ENCODE data around the gene ZCWPW1. TPM values are rescaled to one million over a fixed set of nuclear protein-coding genes. Genes with fewer than 3 reads are reported as not detected.

Gene ZCWPW1
- total RNA-seq, 3 donors from 2014 or later (not counting 1 experiment from before 2014, with no cell fraction given) = 5.6 to 7.8 (median 7.2) TPM

DNA sequence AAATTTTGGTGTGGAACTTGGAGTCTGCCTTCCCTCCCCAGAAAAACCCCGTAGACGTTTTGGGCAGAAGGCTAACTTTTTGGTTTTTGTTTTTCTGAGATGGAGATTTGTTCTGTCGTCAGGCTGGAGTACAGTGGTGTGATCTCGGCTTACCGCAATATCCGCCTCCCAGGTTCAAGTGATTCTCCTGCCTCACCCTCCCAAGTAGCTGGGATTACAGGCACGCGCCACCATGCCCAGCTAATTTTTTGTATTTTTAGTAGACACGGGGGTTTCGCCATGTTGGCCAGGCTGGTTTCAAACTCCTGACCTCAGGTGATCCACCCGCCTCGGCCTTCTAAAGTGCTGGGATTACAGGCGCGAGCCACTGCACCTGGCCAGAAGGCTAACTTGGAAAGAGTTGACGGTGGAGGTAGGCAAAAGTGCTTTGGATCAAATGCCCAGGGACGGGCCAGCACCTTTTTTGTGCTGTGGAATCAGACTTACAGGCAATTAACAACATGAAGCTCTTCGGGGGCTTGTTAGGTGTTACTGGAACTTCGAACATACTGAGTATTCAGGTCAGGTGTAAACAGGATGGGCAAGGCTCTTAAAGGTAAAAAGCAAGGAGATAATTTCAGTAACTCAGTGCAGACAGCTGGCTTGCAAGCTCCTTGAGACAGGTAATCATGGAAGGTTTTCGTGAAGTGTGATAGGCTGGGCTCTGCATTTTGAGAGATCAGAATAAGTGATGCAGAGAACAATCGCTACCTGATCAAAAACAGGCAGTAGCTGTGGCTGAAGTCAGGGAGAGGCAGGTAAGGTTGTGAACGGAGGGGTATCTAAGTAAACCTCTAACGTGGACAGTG, 6.0 kb upstream of the ZCWPW1 start:
- peak overlapping the region; percentile 93 for H3K4me3 Mint-ChIP-seq
- TF ChIP-seq, protein P1, sequence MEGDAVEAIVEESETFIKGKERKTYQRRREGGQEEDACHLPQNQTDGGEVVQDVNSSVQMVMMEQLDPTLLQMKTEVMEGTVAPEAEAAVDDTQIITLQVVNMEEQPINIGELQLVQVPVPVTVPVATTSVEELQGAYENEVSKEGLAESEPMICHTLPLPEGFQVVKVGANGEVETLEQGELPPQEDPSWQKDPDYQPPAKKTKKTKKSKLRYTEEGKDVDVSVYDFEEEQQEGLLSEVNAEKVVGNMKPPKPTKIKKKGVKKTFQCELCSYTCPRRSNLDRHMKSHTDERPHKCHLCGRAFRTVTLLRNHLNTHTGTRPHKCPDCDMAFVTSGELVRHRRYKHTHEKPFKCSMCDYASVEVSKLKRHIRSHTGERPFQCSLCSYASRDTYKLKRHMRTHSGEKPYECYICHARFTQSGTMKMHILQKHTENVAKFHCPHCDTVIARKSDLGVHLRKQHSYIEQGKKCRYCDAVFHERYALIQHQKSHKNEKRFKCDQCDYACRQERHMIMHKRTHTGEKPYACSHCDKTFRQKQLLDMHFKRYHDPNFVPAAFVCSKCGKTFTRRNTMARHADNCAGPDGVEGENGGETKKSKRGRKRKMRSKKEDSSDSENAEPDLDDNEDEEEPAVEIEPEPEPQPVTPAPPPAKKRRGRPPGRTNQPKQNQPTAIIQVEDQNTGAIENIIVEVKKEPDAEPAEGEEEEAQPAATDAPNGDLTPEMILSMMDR (IDR thresholded peaks at IDR 0.05) = no peak

DNA sequence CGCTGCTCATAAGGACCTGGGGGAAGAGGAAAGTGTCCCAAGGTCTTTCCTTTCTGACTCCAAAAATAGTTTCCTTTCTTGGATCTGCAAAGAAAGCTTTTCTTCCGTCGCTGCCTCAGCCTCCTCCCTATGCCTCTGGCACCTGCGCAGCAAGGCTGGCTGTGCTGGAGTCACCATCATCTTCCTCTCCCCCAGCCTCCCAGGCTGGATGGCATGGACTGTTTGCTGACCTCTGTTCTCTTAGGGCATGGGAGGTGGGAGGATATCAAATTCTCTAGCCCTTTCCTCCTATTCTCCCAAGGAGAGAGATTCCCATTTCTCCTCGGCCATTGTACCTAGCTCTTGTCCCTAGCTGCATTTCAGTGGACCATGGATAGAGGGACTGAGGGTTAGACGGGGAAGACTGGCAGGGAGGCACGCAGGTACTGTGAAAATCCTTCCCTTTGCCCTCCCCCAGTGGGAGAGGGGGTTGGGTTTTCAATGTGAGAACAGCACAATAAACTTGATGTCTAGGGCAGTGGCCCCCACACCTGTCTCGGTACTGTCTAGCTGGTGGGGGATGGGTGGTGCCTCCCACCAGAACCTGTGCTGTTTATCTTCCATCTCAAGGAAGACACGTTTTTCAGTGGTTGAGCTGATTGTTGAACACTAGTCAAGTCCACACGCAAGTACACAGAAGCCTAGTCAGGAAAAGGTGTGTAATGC, 5.2 kb upstream of the ZCWPW1 start:
- Histone ChIP-seq H3K4me3 (ENCODE audit: low read length) (no peak overlapping the region), H3K27me3 (ENCODE audit: control insufficient read depth, insufficient read depth, low read length) (no peaks in the 10 kb centered on the region), H3K9me3 (ENCODE audit: control insufficient read depth, insufficient read depth, low read length) (no peaks in the 10 kb centered on the region), H3K36me3 (ENCODE audit: control insufficient read depth, insufficient read depth, low read length) (peaks cover 24% of the 10 kb centered on the region), H3K4me1 (ENCODE audit: control insufficient read depth, insufficient read depth, low read length) (peaks cover 52% of the 10 kb centered on the region), H3K27ac (ENCODE audit: low read length) (no peak overlapping the region)
- peaks cover 0 to 5% of the 10 kb centered on the region in 2 donors for H3K27me3 Mint-ChIP-seq (ENCODE audit: low read depth in 2 of 2)
- ATAC-seq (no peak), DNase-seq (peak in 1 of 2 donors; percentile 27)
- H3K4me3 Mint-ChIP-seq = peak overlapping the region; percentile 68
- intact Hi-C loops (cut with micrococcal nuclease) = no loop called here
- peak overlapping the region; percentile 98 to 99 for H3K27ac Mint-ChIP-seq
- 80% methylated on average over 8 of the region's 10 CpGs for WGBS (ENCODE audit: insufficient coverage)
- TF ChIP-seq, protein P1 (IDR thresholded peaks at IDR 0.05) = no peak
- H3K4me1 Mint-ChIP-seq = peaks cover 42 to 60% of the 10 kb centered on the region in 2 donors
- no peaks in the 10 kb centered on the region for H3K9me3 Mint-ChIP-seq
- H3K36me3 Mint-ChIP-seq = no peaks in the 10 kb centered on the region

More for the DNA sequence above, 6.0 kb upstream of the ZCWPW1 start:
- H3K4me1 ChIP-seq (ENCODE audit: control insufficient read depth, insufficient read depth, low read length) = peaks cover 52% of the 10 kb centered on the region
- Mint-ChIP-seq H3K27ac (peak overlapping the region; percentile 98 to 99), H3K4me1 (peaks cover 34 to 52% of the 10 kb centered on the region in 2 donors), H3K27me3 (ENCODE audit: low read depth in 2 of 2) (peaks cover 0 to under 1% of the 10 kb centered on the region in 2 donors), H3K36me3 (no peaks in the 10 kb centered on the region), H3K9me3 (no peaks in the 10 kb centered on the region)
- ATAC-seq (no peak), DNase-seq (peak in 1 of 2 donors; percentile 32)
- no peaks in the 10 kb centered on the region for H3K9me3 ChIP-seq (ENCODE audit: control insufficient read depth, insufficient read depth, low read length)
- H3K4me3 ChIP-seq (ENCODE audit: low read length) = no peak overlapping the region
- no peaks in the 10 kb centered on the region for H3K27me3 ChIP-seq (ENCODE audit: control insufficient read depth, insufficient read depth, low read length)
- intact Hi-C loops (cut with micrococcal nuclease) = no loop called here
- H3K36me3 ChIP-seq (ENCODE audit: control insufficient read depth, insufficient read depth, low read length) = peaks cover 24% of the 10 kb centered on the region
- 82% methylated on average over 22 of the region's 22 CpGs for WGBS (ENCODE audit: insufficient coverage)
- peak overlapping the region; percentile 87 for H3K27ac ChIP-seq (ENCODE audit: low read length)

DNA sequence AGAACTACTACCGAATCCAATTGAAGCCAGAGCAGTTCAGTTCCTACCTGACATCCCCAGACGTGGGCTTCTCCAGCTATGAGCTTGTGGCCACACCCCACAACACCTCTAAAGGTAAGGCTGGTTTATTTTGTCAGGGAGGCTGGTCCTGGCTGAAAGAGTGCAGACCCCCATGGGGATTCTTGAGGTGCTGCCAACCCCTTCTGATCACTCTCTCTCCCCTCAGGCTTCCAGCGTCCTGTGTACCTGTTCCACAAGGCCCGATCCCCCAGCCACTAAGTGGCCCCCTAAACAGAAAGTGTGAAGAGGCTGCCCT, 4.7 kb upstream of the ZCWPW1 start:
- TF ChIP-seq, protein P1 (IDR thresholded peaks at IDR 0.05) = no peak
- Histone ChIP-seq H3K27ac (ENCODE audit: low read length) (no peak overlapping the region), H3K27me3 (ENCODE audit: control insufficient read depth, insufficient read depth, low read length) (no peaks in the 10 kb centered on the region), H3K9me3 (ENCODE audit: control insufficient read depth, insufficient read depth, low read length) (no peaks in the 10 kb centered on the region), H3K36me3 (ENCODE audit: control insufficient read depth, insufficient read depth, low read length) (peaks cover 24% of the 10 kb centered on the region), H3K4me3 (ENCODE audit: low read length) (no peak overlapping the region), H3K4me1 (ENCODE audit: control insufficient read depth, insufficient read depth, low read length) (peaks cover 52% of the 10 kb centered on the region)
- no peak for ATAC-seq
- Mint-ChIP-seq H3K9me3 (no peaks in the 10 kb centered on the region), H3K27ac (peak overlapping the region; percentile 98 to 99), H3K27me3 (ENCODE audit: low read depth in 2 of 2) (peaks cover 0 to 5% of the 10 kb centered on the region in 2 donors), H3K36me3 (no peaks in the 10 kb centered on the region), H3K4me1 (peaks cover 47 to 65% of the 10 kb centered on the region in 2 donors), H3K4me3 (peak overlapping the region; percentile 68)
- WGBS (ENCODE audit: insufficient coverage) = 75% methylated on average over 3 of the region's 4 CpGs
- intact Hi-C loops (cut with micrococcal nuclease) = no loop called here
- DNase-seq = no peak

Measured in natural killer cell (primary cell).